ENCODE measurements around the gene SETSIP.
"Not testable (repeated sequence)": the region's sequence is repeated elsewhere in the genome, so short reads cannot be mapped to it uniquely, and the experiment has no call there.

Gene SETSIP

DNA sequence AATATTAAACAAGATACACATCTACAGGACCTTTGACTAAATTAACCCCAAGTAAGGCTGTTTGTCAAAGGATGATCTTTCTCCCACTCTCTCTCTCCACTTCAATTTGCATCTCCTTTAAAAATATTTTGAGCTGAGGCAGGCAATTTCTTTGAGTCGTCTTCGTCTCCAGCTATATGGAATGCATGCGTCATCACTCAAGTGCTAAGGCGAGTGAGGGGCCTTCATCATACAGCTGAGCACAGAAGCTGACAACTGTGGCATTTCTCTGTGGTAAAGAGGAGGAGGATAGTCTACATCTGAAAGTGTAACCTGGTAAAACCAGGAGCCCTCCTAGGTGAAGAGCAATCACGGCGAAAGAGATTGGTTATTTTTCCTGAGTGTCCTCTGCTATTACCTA, 37.8 kb downstream of the SETSIP start:
- peak; percentile 16 for DNase-seq (ENCODE audit: low read depth)
- TF ChIP-seq, protein P1, sequence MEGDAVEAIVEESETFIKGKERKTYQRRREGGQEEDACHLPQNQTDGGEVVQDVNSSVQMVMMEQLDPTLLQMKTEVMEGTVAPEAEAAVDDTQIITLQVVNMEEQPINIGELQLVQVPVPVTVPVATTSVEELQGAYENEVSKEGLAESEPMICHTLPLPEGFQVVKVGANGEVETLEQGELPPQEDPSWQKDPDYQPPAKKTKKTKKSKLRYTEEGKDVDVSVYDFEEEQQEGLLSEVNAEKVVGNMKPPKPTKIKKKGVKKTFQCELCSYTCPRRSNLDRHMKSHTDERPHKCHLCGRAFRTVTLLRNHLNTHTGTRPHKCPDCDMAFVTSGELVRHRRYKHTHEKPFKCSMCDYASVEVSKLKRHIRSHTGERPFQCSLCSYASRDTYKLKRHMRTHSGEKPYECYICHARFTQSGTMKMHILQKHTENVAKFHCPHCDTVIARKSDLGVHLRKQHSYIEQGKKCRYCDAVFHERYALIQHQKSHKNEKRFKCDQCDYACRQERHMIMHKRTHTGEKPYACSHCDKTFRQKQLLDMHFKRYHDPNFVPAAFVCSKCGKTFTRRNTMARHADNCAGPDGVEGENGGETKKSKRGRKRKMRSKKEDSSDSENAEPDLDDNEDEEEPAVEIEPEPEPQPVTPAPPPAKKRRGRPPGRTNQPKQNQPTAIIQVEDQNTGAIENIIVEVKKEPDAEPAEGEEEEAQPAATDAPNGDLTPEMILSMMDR (IDR thresholded peaks at IDR 0.05; ENCODE audit: low read length, missing control alignments), result no peak
- H3K4me3 ChIP-seq (replicated peaks; ENCODE audit: low read depth, low read length), result no peak overlapping the region

DNA sequence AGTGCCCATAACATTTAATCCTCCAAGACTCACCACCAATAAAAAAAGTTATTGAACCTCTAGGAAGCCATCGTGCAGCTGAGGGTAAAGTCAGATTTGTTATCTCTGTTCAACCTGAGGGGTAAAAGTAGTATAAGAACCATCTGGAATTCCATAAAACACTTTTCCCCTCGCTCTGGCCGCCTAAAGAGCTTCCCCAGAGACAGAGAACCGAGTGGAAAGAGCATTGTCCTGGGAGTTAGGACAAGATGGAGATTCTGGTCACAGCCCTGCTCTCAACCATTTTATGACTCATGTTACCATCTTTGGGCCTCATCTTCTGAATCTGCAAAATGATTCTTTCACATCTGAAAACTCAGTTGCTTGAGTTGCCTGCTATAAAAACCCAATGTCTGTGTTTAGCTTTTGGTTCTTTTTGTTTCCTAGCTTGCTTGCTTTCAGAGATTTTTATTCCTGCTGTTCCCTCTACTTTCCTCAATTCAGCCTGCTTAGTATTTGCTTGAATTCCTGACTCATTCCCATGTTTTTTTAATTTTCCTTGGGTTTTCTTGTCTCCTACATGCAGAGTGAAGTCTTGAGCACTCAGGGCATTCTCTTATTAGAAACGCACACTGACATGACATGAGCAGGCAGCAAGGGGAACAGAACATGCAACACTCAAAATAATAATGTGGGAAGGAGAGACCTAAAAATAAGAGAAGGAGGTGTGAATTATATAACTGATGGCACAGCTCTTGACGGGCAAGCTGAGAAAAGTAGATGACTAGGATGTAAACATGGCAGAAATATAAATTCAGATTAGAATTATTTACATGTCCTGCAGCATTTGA, 43.7 kb downstream of the SETSIP start:
- TF ChIP-seq, protein P1 (IDR thresholded peaks at IDR 0.05; ENCODE audit: low read length, missing control alignments), result no peak
- no peak overlapping the region for H3K4me3 ChIP-seq (replicated peaks; ENCODE audit: low read depth, low read length)
- no peak for DNase-seq (ENCODE audit: low read depth)

- DNase-seq (ENCODE audit: low read depth), result peak; percentile 15
- TF ChIP-seq, protein P1 (IDR thresholded peaks at IDR 0.05; ENCODE audit: low read length, missing control alignments), result no peak
- no peak overlapping the region for H3K4me3 ChIP-seq (replicated peaks; ENCODE audit: low read depth, low read length)
Measured at GRCh38 chr1:92030656-92031107, 44.5 kb downstream of the SETSIP start.

DNA sequence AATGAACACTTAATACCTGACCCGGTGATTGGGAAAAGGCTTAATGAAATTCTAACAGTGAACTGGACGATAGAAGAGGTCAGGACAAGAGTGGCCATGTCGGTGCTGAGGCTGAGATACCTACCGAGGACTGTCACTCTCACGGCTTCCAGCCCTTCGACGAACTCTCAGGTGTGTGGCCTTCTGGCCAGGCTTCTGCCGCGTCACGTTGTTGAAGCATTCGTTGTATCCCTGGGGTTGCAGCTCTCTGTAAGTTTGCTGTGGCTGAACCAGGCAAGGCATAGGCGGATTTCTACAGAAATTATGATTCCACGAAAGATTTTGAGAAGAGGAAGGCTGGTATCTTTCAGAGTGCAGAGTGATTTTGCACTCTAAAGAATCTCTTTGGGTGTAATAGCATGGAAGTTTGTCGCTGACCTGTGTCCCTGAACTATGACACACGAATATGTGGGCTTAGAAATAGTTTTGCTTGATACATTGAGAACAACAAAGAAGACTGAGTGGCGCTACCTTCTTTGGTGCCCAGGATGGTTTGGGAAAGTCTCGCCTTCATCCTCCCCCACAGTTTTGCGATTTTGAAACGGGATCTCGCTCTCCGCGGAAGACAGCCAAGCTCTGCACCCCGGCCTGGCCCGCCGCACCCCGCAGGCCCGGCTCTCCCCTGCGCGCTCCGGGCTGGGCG, 45.8 kb downstream of the SETSIP start:
- no peak for DNase-seq (ENCODE audit: low read depth)
- TF ChIP-seq, protein P1 (IDR thresholded peaks at IDR 0.05; ENCODE audit: low read length, missing control alignments), result no peak
- peak overlapping the region; percentile 40 for H3K4me3 ChIP-seq (replicated peaks; ENCODE audit: low read depth, low read length)

- H3K4me3 ChIP-seq (replicated peaks; ENCODE audit: low read depth, low read length), result no peak overlapping the region
- no peak for DNase-seq (ENCODE audit: low read depth)
- TF ChIP-seq, protein P1 (IDR thresholded peaks at IDR 0.05; ENCODE audit: low read length, missing control alignments), result no peak
Measured at GRCh38 chr1:92026806-92027205, 48.4 kb downstream of the SETSIP start.

DNA sequence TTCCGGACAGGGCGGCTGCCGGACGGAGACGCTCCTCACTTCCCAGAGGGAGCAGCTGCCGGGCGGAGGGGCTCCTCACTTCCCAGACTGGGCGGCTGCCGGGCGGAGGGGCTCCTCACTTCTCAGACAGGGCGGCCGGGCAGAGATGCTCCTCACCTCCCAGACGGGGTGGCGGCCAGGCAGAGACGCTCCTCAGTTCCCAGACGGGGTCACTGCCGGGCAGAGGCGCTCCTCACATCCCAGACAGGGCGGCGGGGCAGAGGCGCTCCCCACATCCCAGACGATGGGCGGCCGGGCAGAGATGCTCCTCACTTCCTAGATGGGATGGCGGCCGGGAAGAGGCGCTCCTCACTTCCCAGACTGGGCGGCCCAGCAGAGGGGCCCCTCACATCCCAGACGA, 49.2 kb downstream of the SETSIP start:
- not testable (repeated sequence) for H3K4me3 ChIP-seq (replicated peaks; ENCODE audit: low read depth, low read length); DNase-seq (ENCODE audit: low read depth)
